NCI-H146 treated with DMSO at 0.1 percent for 48 hours (cell line): ENCODE data around the gene CDKN2B-AS1.
A peak's percentile ranks its signal among the peaks of the same experiment; 100 is the strongest.

Experiments used
- DNase-seq: peaks from one replicate; lab custom pipeline; 2025; ENCODE audit not compliant: unreplicated experiment; lab: John Stamatoyannopoulos, UW

The CDKN2B-AS1 gene

GRCh38 chr9:22005021-22005701 is 10.6 kb downstream of the CDKN2B-AS1 start:
- DNase-seq = no peak

GRCh38 chr9:22005702-22006606 is 11.4 kb downstream of the CDKN2B-AS1 start:
- DNase-seq = no peak

GRCh38 chr9:22008384-22008716 is 13.8 kb downstream of the CDKN2B-AS1 start:
- peak; percentile 58 for DNase-seq

GRCh38 chr9:22008717-22009505 is 14.3 kb downstream of the CDKN2B-AS1 start, which contains the start of gene CDKN2B:
CDKN2B (minus strand) TSS chr9:22009305; CDS start chr9:22008953, 352 bp downstream.
- DNase-seq = peak; percentile 95

- DNase-seq = no peak
Measured at GRCh38 chr9:22009506-22009867, 14.9 kb downstream of the CDKN2B-AS1 start.

- no peak for DNase-seq
Measured at GRCh38 chr9:22010866-22011625, 16.5 kb downstream of the CDKN2B-AS1 start.

GRCh38 chr9:22022396-22022795 is 27.8 kb downstream of the CDKN2B-AS1 start:
- DNase-seq = no peak

- DNase-seq = no peak
Measured at GRCh38 chr9:22026696-22027095, 32.1 kb downstream of the CDKN2B-AS1 start.

GRCh38 chr9:22028394-22028793 is 33.8 kb downstream of the CDKN2B-AS1 start:
- DNase-seq = no peak

- DNase-seq = no peak
Measured at GRCh38 chr9:22029231-22029630, 34.6 kb downstream of the CDKN2B-AS1 start.

GRCh38 chr9:22030101-22030598 is 35.6 kb downstream of the CDKN2B-AS1 start:
- DNase-seq = no peak

- no peak for DNase-seq
Measured at GRCh38 chr9:22031655-22032411, 37.2 kb downstream of the CDKN2B-AS1 start.

GRCh38 chr9:22033012-22033630 is 38.5 kb downstream of the CDKN2B-AS1 start:
- DNase-seq = no peak

- DNase-seq = no peak
Measured at GRCh38 chr9:22035591-22036011, 41.0 kb downstream of the CDKN2B-AS1 start.

GRCh38 chr9:22036866-22037626 is 42.5 kb downstream of the CDKN2B-AS1 start:
- DNase-seq = no peak

- peak; percentile 20 for DNase-seq
Measured at GRCh38 chr9:22037954-22038690, 43.5 kb downstream of the CDKN2B-AS1 start.

GRCh38 chr9:22039258-22039657 is 44.7 kb downstream of the CDKN2B-AS1 start:
- DNase-seq = no peak

GRCh38 chr9:22040760-22041159 is 46.2 kb downstream of the CDKN2B-AS1 start:
- DNase-seq = no peak
